Hindlimb muscle (tissue), 1 donor: ENCODE measurements around the gene HYDIN. TPM values are rescaled to one million over a fixed set of nuclear protein-coding genes. Genes with fewer than 3 reads are reported as not detected.
"Not testable (repeated sequence)": the region's sequence is repeated elsewhere in the genome, so short reads cannot be mapped to it uniquely, and the experiment has no call there.

ENCODE experiments used
- DNase-seq: peaks from one replicate; pipeline ENCODE4 v3.0.0-alpha.2; 2013
- polyA plus RNA-seq: library from polyadenylated mRNA; unstranded; fragments of 120-200 nt; gene quantifications from one replicate; pipeline ENCODE4 v1.2.1, GENCODE V29; 2013; ENCODE audit not compliant: insufficient read length

The HYDIN gene
- polyA plus RNA-seq, 1 donor = 2.8 TPM

DNA sequence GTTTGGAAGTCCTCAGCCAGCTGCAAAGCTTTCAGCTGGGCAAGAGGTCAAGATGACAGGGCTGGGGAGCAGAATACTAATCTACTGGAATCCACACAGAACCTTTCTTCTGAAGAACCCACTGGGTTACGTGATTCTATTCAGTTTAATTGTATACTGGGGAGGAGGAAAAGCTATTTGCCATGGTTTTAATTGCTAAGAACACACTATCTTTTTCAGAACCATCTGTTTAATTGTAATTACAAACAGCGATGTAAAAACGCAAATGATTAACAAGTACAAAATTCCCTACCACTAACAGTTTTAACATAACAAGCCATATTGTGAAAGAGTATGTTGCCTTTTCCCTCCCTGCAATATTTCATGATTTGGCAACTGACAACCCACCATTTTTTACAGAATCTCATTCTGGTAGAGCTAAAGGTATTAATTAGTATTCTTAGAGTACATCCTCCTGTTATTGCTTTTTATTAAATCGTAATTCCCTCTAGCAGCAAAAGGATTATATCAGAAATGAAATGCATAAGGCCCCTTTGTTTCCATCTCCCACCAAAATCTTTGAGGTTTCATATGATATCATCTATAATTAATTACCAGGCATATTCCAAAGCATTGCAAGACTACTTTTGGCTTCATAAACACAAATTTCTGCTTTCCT is 12.1 kb downstream of the HYDIN start:
- no peak for DNase-seq

DNA sequence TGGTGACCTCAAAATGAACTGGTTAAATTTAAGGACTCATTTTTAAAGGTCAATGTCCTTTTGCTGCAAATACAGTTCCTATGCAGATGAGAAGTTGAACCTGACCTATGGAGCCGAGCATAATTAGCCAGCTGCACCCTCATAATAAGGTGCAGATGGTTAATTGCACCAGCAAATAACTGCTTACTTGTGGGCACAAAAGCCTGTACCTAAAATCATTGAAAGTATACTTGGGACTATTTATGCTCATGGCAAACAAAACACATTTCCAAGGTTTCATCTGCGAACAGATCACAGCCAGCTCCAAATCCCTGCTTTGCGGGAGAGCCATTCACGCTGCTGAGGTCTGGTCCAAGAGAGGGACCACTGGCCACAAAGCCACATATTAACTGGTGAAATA is 13.0 kb downstream of the HYDIN start:
- no peak for DNase-seq

GRCh38 chr16:71216714-71217113 is 13.8 kb downstream of the HYDIN start:
- no peak for DNase-seq

DNA sequence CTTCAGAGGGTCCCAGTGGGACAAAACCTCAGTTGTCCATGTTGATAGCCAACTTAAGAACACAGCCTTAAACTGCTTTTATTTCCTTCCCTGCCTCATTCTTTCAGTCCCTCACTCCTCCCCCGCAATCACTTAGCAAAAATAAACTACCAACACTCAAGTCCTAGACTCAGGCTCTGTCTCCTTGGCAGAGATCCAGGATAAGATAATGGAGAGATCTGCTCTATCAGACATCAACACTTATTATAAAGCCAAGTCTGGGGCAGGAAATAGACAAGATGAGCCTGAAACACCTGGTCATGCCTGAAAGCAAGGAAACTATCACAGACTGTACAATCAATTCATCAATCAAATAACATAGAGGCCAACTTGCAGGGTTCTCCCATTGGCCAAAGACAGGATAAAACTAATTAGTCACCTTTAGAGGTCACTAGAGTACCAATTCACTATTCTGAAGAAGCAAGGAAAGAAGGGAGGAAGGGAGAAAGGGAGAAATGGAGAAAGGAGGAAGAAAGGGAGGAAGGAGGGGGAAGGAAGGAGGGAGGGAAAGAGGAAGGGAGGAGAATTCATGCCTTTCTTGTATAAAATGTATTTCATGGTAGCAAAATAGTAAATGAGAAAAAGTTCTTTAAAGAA is 15.7 kb downstream of the HYDIN start:
- DNase-seq = no peak

GRCh38 chr16:71205482-71206131 is 24.9 kb downstream of the HYDIN start:
- no peak for DNase-seq

- no peak for DNase-seq
These were observed 26.9 kb downstream of the HYDIN start for GRCh38 chr16:71203631-71204030.

- no peak for DNase-seq
These were observed 29.0 kb downstream of the HYDIN start for GRCh38 chr16:71201556-71201955.

DNA sequence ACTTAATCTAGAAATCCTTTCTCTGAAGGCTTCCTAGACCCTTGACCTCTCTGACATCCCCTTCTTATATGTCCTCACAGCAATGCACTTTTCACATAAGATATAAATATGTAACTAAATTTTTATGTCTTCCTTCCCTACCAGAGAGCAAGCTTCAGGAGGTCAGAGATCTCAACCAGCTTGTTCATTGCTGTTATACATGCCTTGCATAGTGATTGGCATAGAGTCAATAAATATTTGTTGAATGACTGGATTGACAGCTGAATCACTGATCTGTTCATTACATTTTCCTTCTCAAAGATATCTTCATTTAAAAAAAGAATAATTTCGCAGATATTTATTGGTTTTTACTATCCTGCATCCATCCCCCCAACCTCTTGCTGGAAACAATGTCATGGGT is 29.5 kb downstream of the HYDIN start:
- DNase-seq = no peak

GRCh38 chr16:71198408-71198807 is 32.1 kb downstream of the HYDIN start:
- no peak for DNase-seq

GRCh38 chr16:71192387-71192786 is 38.1 kb downstream of the HYDIN start:
- DNase-seq = no peak

DNA sequence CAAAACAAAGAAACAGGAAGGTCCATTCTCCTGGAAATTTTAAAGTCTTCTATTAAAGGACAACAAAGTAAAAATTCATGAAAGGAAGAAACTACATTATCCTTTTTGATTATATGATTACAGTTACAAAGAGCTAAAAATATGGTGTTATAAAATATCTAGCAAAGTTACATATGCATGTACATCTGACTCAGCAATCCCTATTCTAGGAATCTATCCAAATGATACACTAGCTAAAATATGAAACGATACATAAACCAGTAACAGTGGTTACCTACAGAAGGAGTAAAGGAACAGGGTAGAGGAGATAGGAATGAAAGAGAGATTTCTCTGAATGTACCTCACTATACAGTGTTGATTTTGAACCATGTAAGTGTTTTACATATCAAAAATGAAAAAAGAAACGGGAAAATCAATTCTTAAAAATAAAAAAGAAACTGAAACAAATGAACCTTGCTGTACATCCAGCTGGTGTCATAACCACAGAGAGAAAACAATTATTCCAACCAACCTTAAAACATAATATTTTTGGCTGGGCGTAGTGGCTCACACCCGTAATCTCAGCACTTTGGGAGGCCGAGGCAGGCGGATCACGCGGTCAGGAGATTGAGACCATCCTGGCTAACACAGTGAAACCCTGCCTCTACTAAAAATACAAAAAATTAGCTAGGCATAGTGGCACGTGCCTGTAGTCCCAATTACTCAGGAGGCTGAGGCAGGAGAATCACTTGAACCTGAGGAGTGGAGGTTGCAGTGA is 41.4 kb downstream of the HYDIN start:
- DNase-seq = no peak

DNA sequence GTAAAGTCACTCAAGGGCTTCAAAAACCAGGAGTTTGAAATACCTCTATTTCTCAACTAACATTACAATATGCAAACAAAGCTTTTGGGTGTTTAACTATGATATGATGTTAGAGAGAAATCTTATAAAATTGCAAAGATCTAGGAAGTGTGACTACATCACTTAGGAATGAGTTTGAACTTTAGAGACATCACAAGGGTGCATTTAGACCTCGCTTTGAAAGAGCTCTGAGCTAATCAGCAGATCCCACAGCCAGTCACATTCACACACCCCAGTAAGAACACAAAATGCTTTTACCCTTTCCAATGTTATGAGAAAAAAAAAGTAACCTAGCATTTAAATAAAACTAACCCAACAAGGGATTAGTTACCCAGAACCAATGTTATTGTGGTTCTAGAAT is 45.2 kb downstream of the HYDIN start:
- no peak for DNase-seq

- no peak for DNase-seq
These were observed 51.0 kb downstream of the HYDIN start for GRCh38 chr16:71179569-71179968.

- no peak for DNase-seq
These were observed 57.9 kb downstream of the HYDIN start for GRCh38 chr16:71172481-71173207.

- not testable (repeated sequence) for DNase-seq
These were observed 69.5 kb downstream of the HYDIN start for GRCh38 chr16:71161007-71161406.

GRCh38 chr16:71157278-71157677 is 73.2 kb downstream of the HYDIN start:
- DNase-seq = not testable (repeated sequence)

DNA sequence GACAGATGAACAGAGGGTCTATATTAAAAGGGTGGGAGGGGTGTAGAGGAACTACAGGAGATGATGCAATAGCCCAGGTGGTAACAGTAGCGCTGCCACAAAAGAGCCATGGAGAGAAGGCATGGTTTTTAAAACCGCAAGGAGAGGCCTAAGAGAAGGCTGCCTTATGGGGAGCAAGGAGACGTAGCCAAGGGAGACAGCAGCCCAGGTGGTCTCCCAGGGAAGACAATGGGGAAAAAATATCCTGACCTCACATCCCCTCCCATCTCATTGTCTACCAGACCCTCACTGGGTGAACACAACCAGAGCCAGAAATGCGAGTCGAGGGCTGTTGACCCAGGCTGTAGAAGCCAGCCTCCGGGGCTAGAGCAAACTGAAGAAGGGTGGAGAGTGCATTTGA is 77.2 kb downstream of the HYDIN start:
- not testable (repeated sequence) for DNase-seq

GRCh38 chr16:71151654-71152053 is 78.9 kb downstream of the HYDIN start:
- not testable (repeated sequence) for DNase-seq

DNA sequence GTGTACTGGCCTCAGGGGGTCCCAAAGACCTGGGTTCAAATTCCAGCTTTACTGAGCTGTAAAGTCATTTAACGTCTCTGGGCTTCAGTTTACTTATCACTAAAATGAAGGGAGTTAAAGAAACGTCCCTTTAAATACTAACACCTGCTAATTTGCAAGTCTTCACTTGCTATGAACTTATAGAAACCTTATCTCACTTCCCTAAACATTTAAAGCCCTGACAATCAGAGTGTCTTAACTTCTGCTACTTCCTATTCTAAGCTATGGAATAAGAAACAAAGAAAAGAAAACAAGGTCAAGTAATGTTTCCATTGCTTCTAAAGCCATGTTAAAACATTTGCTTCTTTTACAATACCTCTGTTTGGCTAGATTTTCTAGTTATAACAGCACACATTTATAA is 87.3 kb downstream of the HYDIN start:
- DNase-seq = not testable (repeated sequence)

- not testable (repeated sequence) for DNase-seq
These were observed 120.0 kb downstream of the HYDIN start for GRCh38 chr16:71110565-71110964.

- not testable (repeated sequence) for DNase-seq
These were observed 120.8 kb downstream of the HYDIN start for GRCh38 chr16:71109656-71110208.

DNA sequence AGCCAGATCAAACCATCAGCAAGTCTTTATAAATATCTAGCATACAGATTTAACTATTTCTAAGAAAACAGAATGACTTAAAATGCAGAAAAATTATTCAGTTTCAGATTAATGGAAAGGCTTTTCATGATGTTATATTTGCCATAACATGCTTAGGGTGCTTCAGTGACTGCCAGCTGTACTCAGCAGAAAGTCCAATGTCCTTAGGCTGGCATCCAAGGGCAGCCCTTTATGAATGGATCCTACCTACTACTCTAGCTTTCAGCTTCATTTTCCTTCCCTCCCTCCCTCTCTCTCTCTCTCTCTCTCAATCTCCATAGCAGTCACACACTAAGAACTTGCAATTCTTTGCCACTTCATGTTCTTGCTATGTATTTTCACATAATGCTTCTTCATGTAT is 124.6 kb downstream of the HYDIN start:
- DNase-seq = not testable (repeated sequence)
